Breast epithelium (tissue), 3 donors: ENCODE measurements around the gene DDX4.

Experiments used
- POLR2A ChIP-seq: fragments of 450-650 bp; IDR thresholded peaks from one replicate; pipeline ENCODE4 v1.6.1; 2016; ENCODE audit warnings: antibody characterized with exemption, mild to moderate bottlenecking, moderate library complexity
- TF ChIP-seq, protein P1 (sequence below), 3 donors: fragments of 450-650 bp; IDR thresholded peaks; one replicate each; pipeline ENCODE4 v1.5.1; 2016 to 2017; ENCODE audit warnings: antibody characterized with exemption in 3 of 3, mild to moderate bottlenecking in 3 of 3, moderate library complexity in 3 of 3

DNA sequence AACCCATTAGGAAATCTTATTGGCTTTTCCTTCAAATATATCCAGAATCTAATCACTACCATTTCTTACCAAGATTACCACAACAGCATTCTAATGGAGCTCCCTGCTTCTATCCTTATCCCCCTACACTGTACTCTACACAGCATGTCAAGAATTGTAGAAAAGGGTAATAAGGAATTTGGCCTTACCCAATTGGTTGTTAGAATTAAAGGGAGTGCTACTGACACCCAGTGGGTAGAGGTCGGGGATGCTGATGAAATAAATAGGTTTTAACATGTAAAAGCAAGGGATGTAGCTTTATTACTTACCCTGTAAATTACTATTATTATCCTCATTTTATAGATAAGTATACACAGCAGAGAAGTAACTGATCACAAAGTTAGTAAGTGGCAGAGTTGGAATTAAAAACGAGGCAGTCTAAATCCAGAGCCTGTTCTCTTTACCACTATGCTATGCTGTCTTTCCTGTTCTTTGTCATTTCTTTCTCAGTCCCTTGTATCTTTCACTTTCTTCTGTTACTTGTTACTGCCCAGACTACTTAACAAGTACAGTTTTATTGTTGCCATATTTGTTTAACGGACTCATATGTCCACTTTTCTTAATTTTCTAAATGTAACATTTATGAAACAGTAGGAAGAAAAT lies 36.3 kb upstream of the DDX4 start:
- TF ChIP-seq, protein P1, sequence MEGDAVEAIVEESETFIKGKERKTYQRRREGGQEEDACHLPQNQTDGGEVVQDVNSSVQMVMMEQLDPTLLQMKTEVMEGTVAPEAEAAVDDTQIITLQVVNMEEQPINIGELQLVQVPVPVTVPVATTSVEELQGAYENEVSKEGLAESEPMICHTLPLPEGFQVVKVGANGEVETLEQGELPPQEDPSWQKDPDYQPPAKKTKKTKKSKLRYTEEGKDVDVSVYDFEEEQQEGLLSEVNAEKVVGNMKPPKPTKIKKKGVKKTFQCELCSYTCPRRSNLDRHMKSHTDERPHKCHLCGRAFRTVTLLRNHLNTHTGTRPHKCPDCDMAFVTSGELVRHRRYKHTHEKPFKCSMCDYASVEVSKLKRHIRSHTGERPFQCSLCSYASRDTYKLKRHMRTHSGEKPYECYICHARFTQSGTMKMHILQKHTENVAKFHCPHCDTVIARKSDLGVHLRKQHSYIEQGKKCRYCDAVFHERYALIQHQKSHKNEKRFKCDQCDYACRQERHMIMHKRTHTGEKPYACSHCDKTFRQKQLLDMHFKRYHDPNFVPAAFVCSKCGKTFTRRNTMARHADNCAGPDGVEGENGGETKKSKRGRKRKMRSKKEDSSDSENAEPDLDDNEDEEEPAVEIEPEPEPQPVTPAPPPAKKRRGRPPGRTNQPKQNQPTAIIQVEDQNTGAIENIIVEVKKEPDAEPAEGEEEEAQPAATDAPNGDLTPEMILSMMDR (IDR thresholded peaks at IDR 0.05): no peak
- TF ChIP-seq POLR2A: no peak
